ENCODE measurements around the gene CDHR2.
"Not testable (repeated sequence)": the region's sequence is repeated elsewhere in the genome, so short reads cannot be mapped to it uniquely, and the experiment has no call there.

Gene CDHR2

GRCh38 chr5:176561259-176561658 is 12.1 kb downstream of the CDHR2 start:
- in situ Hi-C loops (cut with HindIII; ENCODE audit: low sequenced_read_pairs): no loop called here

GRCh38 chr5:176562189-176562588 is 13.0 kb downstream of the CDHR2 start:
- in situ Hi-C loops (cut with HindIII; ENCODE audit: low sequenced_read_pairs): no loop called here

- in situ Hi-C loops (cut with HindIII; ENCODE audit: low sequenced_read_pairs): no loop called here
These were observed 14.9 kb downstream of the CDHR2 start for GRCh38 chr5:176564002-176564401.

- in situ Hi-C loops (cut with HindIII; ENCODE audit: low sequenced_read_pairs): no loop called here
These were observed 16.7 kb downstream of the CDHR2 start for GRCh38 chr5:176565760-176566288.

- in situ Hi-C loops (cut with HindIII; ENCODE audit: low sequenced_read_pairs): no loop called here
These were observed 19.5 kb downstream of the CDHR2 start for GRCh38 chr5:176568657-176569056.

- in situ Hi-C loops (cut with HindIII; ENCODE audit: low sequenced_read_pairs): no loop called here
These were observed 20.9 kb downstream of the CDHR2 start for GRCh38 chr5:176570044-176570443.

- in situ Hi-C loops (cut with HindIII; ENCODE audit: low sequenced_read_pairs): no loop called here
These were observed 24.6 kb downstream of the CDHR2 start for GRCh38 chr5:176573564-176574296.

GRCh38 chr5:176574297-176574591 is 25.1 kb downstream of the CDHR2 start:
- in situ Hi-C loops (cut with HindIII; ENCODE audit: low sequenced_read_pairs): no loop called here

- in situ Hi-C loops (cut with HindIII; ENCODE audit: low sequenced_read_pairs): no loop called here
These were observed 25.9 kb downstream of the CDHR2 start for GRCh38 chr5:176575066-176575465.

GRCh38 chr5:176575488-176576422 is 26.6 kb downstream of the CDHR2 start:
- in situ Hi-C loops (cut with HindIII; ENCODE audit: low sequenced_read_pairs): no loop called here

- in situ Hi-C loops (cut with HindIII; ENCODE audit: low sequenced_read_pairs): no loop called here
These were observed 28.4 kb downstream of the CDHR2 start for GRCh38 chr5:176577312-176578176.

GRCh38 chr5:176578391-176578808 is 29.3 kb downstream of the CDHR2 start:
- in situ Hi-C loops (cut with HindIII; ENCODE audit: low sequenced_read_pairs): no loop called here

- in situ Hi-C loops (cut with HindIII; ENCODE audit: low sequenced_read_pairs): no loop called here
These were observed 30.2 kb downstream of the CDHR2 start for GRCh38 chr5:176579323-176579722.

- in situ Hi-C loops (cut with HindIII; ENCODE audit: low sequenced_read_pairs): no loop called here
These were observed 32.2 kb downstream of the CDHR2 start for GRCh38 chr5:176581361-176581760.

- in situ Hi-C loops (cut with HindIII; ENCODE audit: low sequenced_read_pairs): no loop called here
These were observed 33.9 kb downstream of the CDHR2 start for GRCh38 chr5:176583076-176583475.

- in situ Hi-C loops (cut with HindIII; ENCODE audit: low sequenced_read_pairs): no loop called here
These were observed 38.3 kb downstream of the CDHR2 start for GRCh38 chr5:176587398-176587797.

GRCh38 chr5:176588297-176588696 is 39.2 kb downstream of the CDHR2 start:
- in situ Hi-C loops (cut with HindIII; ENCODE audit: low sequenced_read_pairs): no loop called here

GRCh38 chr5:176589039-176589769 is 40.1 kb downstream of the CDHR2 start:
- in situ Hi-C loops (cut with HindIII; ENCODE audit: low sequenced_read_pairs): no loop called here

- in situ Hi-C loops (cut with HindIII; ENCODE audit: low sequenced_read_pairs): no loop called here
These were observed 41.0 kb downstream of the CDHR2 start for GRCh38 chr5:176590035-176590717.

GRCh38 chr5:176591667-176592066 is 42.5 kb downstream of the CDHR2 start:
- in situ Hi-C loops (cut with HindIII; ENCODE audit: low sequenced_read_pairs): not testable (repeated sequence)
